ENCODE data around the gene BUD23. TPM values are rescaled to one million over a fixed set of nuclear protein-coding genes. Genes with fewer than 3 reads are reported as not detected.

BUD23 gene, protein sequence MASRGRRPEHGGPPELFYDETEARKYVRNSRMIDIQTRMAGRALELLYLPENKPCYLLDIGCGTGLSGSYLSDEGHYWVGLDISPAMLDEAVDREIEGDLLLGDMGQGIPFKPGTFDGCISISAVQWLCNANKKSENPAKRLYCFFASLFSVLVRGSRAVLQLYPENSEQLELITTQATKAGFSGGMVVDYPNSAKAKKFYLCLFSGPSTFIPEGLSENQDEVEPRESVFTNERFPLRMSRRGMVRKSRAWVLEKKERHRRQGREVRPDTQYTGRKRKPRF
- total RNA-seq (10 to 100 TPM; 19.1 to 33.4 TPM), polyA plus RNA-seq (10 to 100 TPM; 42.2 to 52.6 TPM)

DNA sequence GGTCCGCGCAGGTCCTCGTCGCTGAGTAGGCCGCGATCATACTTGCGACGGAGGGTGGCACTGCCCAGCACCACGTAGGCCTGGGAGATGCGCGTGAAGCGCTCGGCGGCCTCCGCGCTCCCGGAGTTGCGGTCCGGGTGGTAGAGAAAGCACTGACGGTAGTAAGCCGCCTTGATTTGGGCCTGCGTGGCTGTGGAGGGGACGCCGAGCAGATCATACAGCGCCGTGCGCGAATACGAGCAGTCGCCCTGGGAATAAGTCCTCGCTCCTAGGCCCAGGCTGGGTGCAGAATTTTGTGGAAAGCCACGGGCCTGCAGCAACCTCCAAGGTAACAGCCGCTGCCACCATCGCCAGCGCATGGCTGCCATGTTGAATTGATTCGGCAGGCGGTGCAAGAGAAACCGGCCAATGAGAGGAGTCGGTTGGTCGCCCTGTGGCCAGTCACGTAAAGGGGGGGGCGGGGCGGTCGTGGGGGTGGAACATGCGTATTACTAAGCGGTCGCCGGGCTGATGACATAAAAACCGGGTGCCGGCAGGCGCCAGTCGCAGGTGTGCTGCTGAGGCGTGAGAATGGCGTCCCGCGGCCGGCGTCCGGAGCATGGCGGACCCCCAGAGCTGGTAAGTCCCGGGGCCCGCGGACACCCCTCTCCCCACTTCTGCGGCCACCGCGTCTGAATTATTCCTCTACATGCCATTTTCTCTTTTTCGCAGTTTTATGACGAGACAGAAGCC, at the start of gene BUD23, which contains the start of gene DNAJC30:
BUD23 (plus strand) TSS at position 542 of the 732 bp plus-strand sequence; CDS start at position 571, 29 bp downstream.
DNAJC30 (minus strand) TSS at position 398 of the 732 bp plus-strand sequence; CDS start at position 368, 30 bp downstream.
- peak; percentile 99 for DNase-seq (ENCODE audit: low spot score)
- Histone ChIP-seq H3K9me3 (ENCODE audit: control insufficient read depth in 4 of 4, low read length in 3 of 4) (no peaks in the 10 kb centered on the region), H3K27ac (ENCODE audit: low read depth in 1 of 2, low read length in 2 of 2) (peak within 1 kb of the TSS; percentile 73 to 87), H3K4me3 (ENCODE audit: low read depth in 1 of 3, low read length in 3 of 3) (peak within 1 kb of the TSS; percentile 90 to 98 (median 91)), H3K4me1 (ENCODE audit: control insufficient read depth in 4 of 4, insufficient read depth in 4 of 4, low read length in 3 of 4) (peaks cover 21 to 41% (median 35%) of the 10 kb centered on the region in 4 donors), H3K27me3 (ENCODE audit: control insufficient read depth in 4 of 4, insufficient read depth in 4 of 4, low read length in 3 of 4) (no peaks in the 10 kb centered on the region), H3K36me3 (ENCODE audit: control insufficient read depth in 4 of 4, insufficient read depth in 3 of 4, low read depth in 1 of 4, low read length in 3 of 4) (peaks cover 0 to 13% (median 6%) of the 10 kb centered on the region in 4 donors), H3K9ac (ENCODE audit: low read depth in 1 of 2, low read length in 2 of 2) (peak within 1 kb of the TSS; percentile 74 to 95)
- TF ChIP-seq SP1 (IDR thresholded peaks at IDR 0.05): peak; percentile 69
- TF ChIP-seq, protein P1, sequence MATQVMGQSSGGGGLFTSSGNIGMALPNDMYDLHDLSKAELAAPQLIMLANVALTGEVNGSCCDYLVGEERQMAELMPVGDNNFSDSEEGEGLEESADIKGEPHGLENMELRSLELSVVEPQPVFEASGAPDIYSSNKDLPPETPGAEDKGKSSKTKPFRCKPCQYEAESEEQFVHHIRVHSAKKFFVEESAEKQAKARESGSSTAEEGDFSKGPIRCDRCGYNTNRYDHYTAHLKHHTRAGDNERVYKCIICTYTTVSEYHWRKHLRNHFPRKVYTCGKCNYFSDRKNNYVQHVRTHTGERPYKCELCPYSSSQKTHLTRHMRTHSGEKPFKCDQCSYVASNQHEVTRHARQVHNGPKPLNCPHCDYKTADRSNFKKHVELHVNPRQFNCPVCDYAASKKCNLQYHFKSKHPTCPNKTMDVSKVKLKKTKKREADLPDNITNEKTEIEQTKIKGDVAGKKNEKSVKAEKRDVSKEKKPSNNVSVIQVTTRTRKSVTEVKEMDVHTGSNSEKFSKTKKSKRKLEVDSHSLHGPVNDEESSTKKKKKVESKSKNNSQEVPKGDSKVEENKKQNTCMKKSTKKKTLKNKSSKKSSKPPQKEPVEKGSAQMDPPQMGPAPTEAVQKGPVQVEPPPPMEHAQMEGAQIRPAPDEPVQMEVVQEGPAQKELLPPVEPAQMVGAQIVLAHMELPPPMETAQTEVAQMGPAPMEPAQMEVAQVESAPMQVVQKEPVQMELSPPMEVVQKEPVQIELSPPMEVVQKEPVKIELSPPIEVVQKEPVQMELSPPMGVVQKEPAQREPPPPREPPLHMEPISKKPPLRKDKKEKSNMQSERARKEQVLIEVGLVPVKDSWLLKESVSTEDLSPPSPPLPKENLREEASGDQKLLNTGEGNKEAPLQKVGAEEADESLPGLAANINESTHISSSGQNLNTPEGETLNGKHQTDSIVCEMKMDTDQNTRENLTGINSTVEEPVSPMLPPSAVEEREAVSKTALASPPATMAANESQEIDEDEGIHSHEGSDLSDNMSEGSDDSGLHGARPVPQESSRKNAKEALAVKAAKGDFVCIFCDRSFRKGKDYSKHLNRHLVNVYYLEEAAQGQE (IDR thresholded peaks at IDR 0.05): no peak
- TF ChIP-seq FOXA1 (IDR thresholded peaks at IDR 0.05): no peak
- TF ChIP-seq HNF4A (conservative IDR thresholded peaks at IDR 0.05): peak in 1 of 2 donors; percentile 26
- TF ChIP-seq, protein P2, sequence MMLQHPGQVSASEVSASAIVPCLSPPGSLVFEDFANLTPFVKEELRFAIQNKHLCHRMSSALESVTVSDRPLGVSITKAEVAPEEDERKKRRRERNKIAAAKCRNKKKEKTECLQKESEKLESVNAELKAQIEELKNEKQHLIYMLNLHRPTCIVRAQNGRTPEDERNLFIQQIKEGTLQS (IDR thresholded peaks at IDR 0.05): no peak
- TF ChIP-seq, protein P3, sequence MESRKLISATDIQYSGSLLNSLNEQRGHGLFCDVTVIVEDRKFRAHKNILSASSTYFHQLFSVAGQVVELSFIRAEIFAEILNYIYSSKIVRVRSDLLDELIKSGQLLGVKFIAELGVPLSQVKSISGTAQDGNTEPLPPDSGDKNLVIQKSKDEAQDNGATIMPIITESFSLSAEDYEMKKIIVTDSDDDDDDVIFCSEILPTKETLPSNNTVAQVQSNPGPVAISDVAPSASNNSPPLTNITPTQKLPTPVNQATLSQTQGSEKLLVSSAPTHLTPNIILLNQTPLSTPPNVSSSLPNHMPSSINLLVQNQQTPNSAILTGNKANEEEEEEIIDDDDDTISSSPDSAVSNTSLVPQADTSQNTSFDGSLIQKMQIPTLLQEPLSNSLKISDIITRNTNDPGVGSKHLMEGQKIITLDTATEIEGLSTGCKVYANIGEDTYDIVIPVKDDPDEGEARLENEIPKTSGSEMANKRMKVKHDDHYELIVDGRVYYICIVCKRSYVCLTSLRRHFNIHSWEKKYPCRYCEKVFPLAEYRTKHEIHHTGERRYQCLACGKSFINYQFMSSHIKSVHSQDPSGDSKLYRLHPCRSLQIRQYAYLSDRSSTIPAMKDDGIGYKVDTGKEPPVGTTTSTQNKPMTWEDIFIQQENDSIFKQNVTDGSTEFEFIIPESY (IDR thresholded peaks at IDR 0.05): peak; percentile 69
- TF ChIP-seq JUND (IDR thresholded peaks at IDR 0.05): no peak
- TF ChIP-seq RAD21 (IDR thresholded peaks at IDR 0.05): no peak
- peak; percentile 80 for TF ChIP-seq TAF1 (conservative IDR thresholded peaks at IDR 0.05)
- peak in 1 of 2 donors; percentile 25 for TF ChIP-seq GABPA (IDR thresholded peaks at IDR 0.05 in 1 of 2, conservative IDR thresholded peaks at IDR 0.05 in 1 of 2)
- TF ChIP-seq EGR1 (IDR thresholded peaks at IDR 0.05; ENCODE audit: low read depth in 2 of 2): peak; percentile 50 to 56
- TF ChIP-seq NR2F2 (IDR thresholded peaks at IDR 0.05): no peak
- TF ChIP-seq FOXA2 (IDR thresholded peaks at IDR 0.05): no peak
- no peak for TF ChIP-seq HNF4G (IDR thresholded peaks at IDR 0.05)
- TF ChIP-seq YY1 (IDR thresholded peaks at IDR 0.05): peak; percentile 99
- TF ChIP-seq RXRA (IDR thresholded peaks at IDR 0.05): peak in 1 of 2 donors; percentile 7
- TF ChIP-seq, protein P4, sequence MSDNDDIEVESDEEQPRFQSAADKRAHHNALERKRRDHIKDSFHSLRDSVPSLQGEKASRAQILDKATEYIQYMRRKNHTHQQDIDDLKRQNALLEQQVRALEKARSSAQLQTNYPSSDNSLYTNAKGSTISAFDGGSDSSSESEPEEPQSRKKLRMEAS (IDR thresholded peaks at IDR 0.05): peak; percentile 91
- TF ChIP-seq, protein P5, sequence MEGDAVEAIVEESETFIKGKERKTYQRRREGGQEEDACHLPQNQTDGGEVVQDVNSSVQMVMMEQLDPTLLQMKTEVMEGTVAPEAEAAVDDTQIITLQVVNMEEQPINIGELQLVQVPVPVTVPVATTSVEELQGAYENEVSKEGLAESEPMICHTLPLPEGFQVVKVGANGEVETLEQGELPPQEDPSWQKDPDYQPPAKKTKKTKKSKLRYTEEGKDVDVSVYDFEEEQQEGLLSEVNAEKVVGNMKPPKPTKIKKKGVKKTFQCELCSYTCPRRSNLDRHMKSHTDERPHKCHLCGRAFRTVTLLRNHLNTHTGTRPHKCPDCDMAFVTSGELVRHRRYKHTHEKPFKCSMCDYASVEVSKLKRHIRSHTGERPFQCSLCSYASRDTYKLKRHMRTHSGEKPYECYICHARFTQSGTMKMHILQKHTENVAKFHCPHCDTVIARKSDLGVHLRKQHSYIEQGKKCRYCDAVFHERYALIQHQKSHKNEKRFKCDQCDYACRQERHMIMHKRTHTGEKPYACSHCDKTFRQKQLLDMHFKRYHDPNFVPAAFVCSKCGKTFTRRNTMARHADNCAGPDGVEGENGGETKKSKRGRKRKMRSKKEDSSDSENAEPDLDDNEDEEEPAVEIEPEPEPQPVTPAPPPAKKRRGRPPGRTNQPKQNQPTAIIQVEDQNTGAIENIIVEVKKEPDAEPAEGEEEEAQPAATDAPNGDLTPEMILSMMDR (IDR thresholded peaks at IDR 0.05; ENCODE audit: low read depth, low read length, missing input control): peak; percentile 16
- under 1% methylated on average over 68 of the region's 68 CpGs for WGBS
